ENCODE data around the gene GPR108.

DNA sequence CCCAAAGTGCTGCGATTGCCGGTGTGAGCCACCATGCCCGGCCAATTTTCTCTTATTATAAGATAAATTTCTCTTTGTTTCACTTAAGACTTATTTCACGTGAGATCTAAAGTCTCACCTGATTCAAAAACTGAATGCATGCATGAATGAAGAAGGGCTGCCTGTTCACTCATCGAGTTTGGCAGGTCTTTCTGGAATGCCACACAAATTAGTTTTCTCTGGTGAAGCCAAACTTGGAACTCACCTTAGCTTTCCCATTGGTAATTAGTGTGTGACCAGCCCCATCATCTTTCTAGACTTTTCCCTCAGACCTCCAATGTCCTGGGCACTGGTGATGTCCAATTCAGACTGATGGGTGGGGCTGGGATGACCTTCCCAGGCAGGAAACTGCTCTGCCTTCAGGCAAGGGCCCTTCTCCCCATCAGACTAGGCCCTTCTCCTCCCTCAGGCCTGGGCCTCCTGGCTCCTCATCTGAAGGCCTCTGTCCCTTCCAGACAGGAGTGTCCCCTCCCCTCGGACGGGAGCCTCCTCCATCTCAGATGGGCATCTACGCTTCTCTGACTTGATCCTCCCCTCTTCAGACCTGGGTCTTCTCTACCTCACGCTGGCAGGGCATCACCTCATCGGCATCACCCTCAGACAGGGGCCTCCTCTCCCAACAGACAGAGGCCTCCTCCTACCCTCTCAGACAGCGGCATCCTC, 31.3 kb downstream of the GPR108 start:
- TF ChIP-seq, protein P1, sequence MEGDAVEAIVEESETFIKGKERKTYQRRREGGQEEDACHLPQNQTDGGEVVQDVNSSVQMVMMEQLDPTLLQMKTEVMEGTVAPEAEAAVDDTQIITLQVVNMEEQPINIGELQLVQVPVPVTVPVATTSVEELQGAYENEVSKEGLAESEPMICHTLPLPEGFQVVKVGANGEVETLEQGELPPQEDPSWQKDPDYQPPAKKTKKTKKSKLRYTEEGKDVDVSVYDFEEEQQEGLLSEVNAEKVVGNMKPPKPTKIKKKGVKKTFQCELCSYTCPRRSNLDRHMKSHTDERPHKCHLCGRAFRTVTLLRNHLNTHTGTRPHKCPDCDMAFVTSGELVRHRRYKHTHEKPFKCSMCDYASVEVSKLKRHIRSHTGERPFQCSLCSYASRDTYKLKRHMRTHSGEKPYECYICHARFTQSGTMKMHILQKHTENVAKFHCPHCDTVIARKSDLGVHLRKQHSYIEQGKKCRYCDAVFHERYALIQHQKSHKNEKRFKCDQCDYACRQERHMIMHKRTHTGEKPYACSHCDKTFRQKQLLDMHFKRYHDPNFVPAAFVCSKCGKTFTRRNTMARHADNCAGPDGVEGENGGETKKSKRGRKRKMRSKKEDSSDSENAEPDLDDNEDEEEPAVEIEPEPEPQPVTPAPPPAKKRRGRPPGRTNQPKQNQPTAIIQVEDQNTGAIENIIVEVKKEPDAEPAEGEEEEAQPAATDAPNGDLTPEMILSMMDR (IDR thresholded peaks at IDR 0.05) = no peak
- TF ChIP-seq POLR2AphosphoS5 (IDR thresholded peaks at IDR 0.05; ENCODE audit: low read depth, low read length) = no peak
